Progenitor cell of endocrine pancreas (in vitro differentiated cells): ENCODE data around the gene BPIFA3. TPM values are rescaled to one million over a fixed set of nuclear protein-coding genes. Genes with fewer than 3 reads are reported as not detected.
A peak's percentile ranks its signal among the peaks of the same experiment; 100 is the strongest.

Experiments used
- DNase-seq: peaks from one replicate; pipeline ENCODE4 v3.0.0; 2021; ENCODE audit warnings: low spot score; ENCODE audit not compliant: unreplicated experiment
- H3K27ac Mint-ChIP-seq: 2 replicates; pipeline ENCODE4 v1.8.0; 2021; ENCODE audit warnings: mild to moderate bottlenecking, moderate library complexity, mixed read lengths
- H3K27me3 Mint-ChIP-seq: 2 replicates; pipeline ENCODE4 v1.8.0; 2021; ENCODE audit warnings: mixed read lengths
- H3K36me3 Mint-ChIP-seq: 2 replicates; pipeline ENCODE4 v1.8.0; 2022; ENCODE audit warnings: mixed read lengths; ENCODE audit not compliant: insufficient read depth
- H3K4me1 Mint-ChIP-seq: 2 replicates; pipeline ENCODE4 v1.8.0; 2021; ENCODE audit warnings: low read depth, mixed read lengths
- H3K4me3 Mint-ChIP-seq: 2 replicates; pipeline ENCODE4 v1.8.0; 2021; ENCODE audit warnings: low read depth, mild to moderate bottlenecking, moderate library complexity, mixed read lengths
- H3K9me3 Mint-ChIP-seq: 2 replicates; pipeline ENCODE4 v1.8.0; 2021; ENCODE audit warnings: low read depth, mixed read lengths
- CTCF ChIP-seq: fragments of 200-600 bp; sonication (generic); IDR thresholded peaks from one replicate; pipeline ENCODE4 v1.5.0; 2021; ENCODE audit warnings: antibody characterized with exemption, mild to moderate bottlenecking; ENCODE audit not compliant: unreplicated experiment
- long read RNA-seq: library from polyadenylated mRNA; unstranded; transcript quantifications from one replicate; pipeline ENCODE4 v2.0.0, GENCODE V29; 2020
- total RNA-seq: library from RNA; stranded (reverse); gene quantifications from 2 replicates; pipeline ENCODE4 v1.2.1, GENCODE V29; 2021

Gene BPIFA3
- not detected in 2 replicates for total RNA-seq
- long read RNA-seq: 0 reads

- H3K27me3 Mint-ChIP-seq: peaks cover 37% of the 10 kb centered on the region
- no peak for TF ChIP-seq CTCF
- no peaks in the 10 kb centered on the region for H3K4me1 Mint-ChIP-seq
- H3K36me3 Mint-ChIP-seq: no peaks in the 10 kb centered on the region
- DNase-seq: no peak
- no peak within 1 kb of the TSS for H3K27ac Mint-ChIP-seq
- H3K4me3 Mint-ChIP-seq: no peak within 1 kb of the TSS
- H3K9me3 Mint-ChIP-seq: no peaks in the 10 kb centered on the region
Measured at GRCh38 chr20:33217052-33217451, at the start of gene BPIFA3. Gene BPIFA3 (plus strand): TSS chr20:33217352. CDS start chr20:33217537, 185 bp downstream.

GRCh38 chr20:33167859-33168258 is 49.3 kb upstream of the BPIFA3 start, which contains the start of gene BPIFA2:
Gene BPIFA2 (plus strand): TSS chr20:33168159. CDS start chr20:33169146, 987 bp downstream.
- Mint-ChIP-seq H3K4me1 (peaks cover 4% of the 10 kb centered on the region), H3K4me3 (no peak within 1 kb of the TSS), H3K27me3 (peaks cover 14% of the 10 kb centered on the region), H3K27ac (no peak within 1 kb of the TSS), H3K9me3 (peaks cover 19% of the 10 kb centered on the region), H3K36me3 (no peaks in the 10 kb centered on the region)
- no peak for TF ChIP-seq CTCF
- DNase-seq: no peak

GRCh38 chr20:33169176-33169794 is 47.9 kb upstream of the BPIFA3 start:
- DNase-seq: no peak
- TF ChIP-seq CTCF: peak; percentile 58
- H3K27me3 Mint-ChIP-seq: peaks cover 5% of the 10 kb centered on the region

GRCh38 chr20:33172781-33173180 is 44.4 kb upstream of the BPIFA3 start:
- Mint-ChIP-seq H3K36me3 (no peaks in the 10 kb centered on the region), H3K4me1 (no peaks in the 10 kb centered on the region), H3K9me3 (peaks cover 19% of the 10 kb centered on the region), H3K27me3 (peaks cover under 1% of the 10 kb centered on the region), H3K27ac (no peak overlapping the region), H3K4me3 (no peak overlapping the region)
- no peak for TF ChIP-seq CTCF
- DNase-seq: no peak

More at GRCh38 chr20:33169176-33169794, 47.9 kb upstream of the BPIFA3 start:
- Mint-ChIP-seq H3K4me3 (no peak overlapping the region), H3K9me3 (peaks cover 19% of the 10 kb centered on the region), H3K27ac (no peak overlapping the region), H3K36me3 (no peaks in the 10 kb centered on the region), H3K4me1 (peaks cover 4% of the 10 kb centered on the region)

GRCh38 chr20:33175123-33175522 is 42.0 kb upstream of the BPIFA3 start:
- Mint-ChIP-seq H3K27me3 (peaks cover 4% of the 10 kb centered on the region), H3K27ac (no peak overlapping the region), H3K4me3 (no peak overlapping the region), H3K9me3 (peaks cover 10% of the 10 kb centered on the region), H3K4me1 (peaks cover 7% of the 10 kb centered on the region), H3K36me3 (no peaks in the 10 kb centered on the region)
- DNase-seq: no peak
- no peak for TF ChIP-seq CTCF
